HCT116 (cell line): ENCODE results near the gene OTUB2. TPM values are rescaled to one million over a fixed set of nuclear protein-coding genes. Genes with fewer than 3 reads are reported as not detected.

Experiments used
- ATAC-seq: fragments of 200-7000 bp; cut with Tn5 transposase; 2 replicates; pipeline ENCODE4 v1.9.1; 2020; ENCODE audit warnings: mild to moderate bottlenecking, moderate library complexity
- BruUV-seq: library from RNA; stranded (reverse); fragments of 400-500 nt; replicated peaks from 2 replicates; lab custom pipeline; 2021; lab: Mats Ljungman, UMichigan
- CTCF ChIA-PET: fragments of 300-600 bp; sonication (Branson Sonifier 250); formaldehyde crosslinking; loops from one replicate; lab custom pipeline; 2021; ENCODE audit warnings: antibody characterized with exemption; lab: Charles Lee
- POLR2A ChIA-PET: fragments of 300-600, 350-600 bp; sonication (Branson Sonifier 250); formaldehyde crosslinking; loops from one replicate; lab custom pipeline; 2021; ENCODE audit warnings: antibody characterized with exemption; lab: Charles Lee
- RAD21 ChIA-PET, 2 experiments: fragments of 300-600 bp; sonication (Branson Sonifier 250); formaldehyde crosslinking; loops; one replicate each; lab custom pipeline; 2023; ENCODE audit warnings: low total read pairs in 2 of 2; ENCODE audit not compliant: uncharacterized antibody in 2 of 2, unreplicated experiment in 2 of 2, low non-redundant PET in 1 of 2; lab: Charles Lee
- DNase-seq: peaks from one replicate; pipeline ENCODE4 v3.0.0-alpha.2; 2010; ENCODE audit warnings: low read depth, low spot score
- H2AFZ ChIP-seq: fragments of 200-600 bp; shearing (Covaris generic), sonication (generic); 2 replicates; pipeline ENCODE4 v1.6.1; 2017; ENCODE audit warnings: low read depth, mixed run types, mixed read lengths, antibody characterized with exemption, low read length; ENCODE audit not compliant: poor library complexity, severe bottlenecking
- H3K27ac ChIP-seq: 2 replicates; pipeline ENCODE4 v1.5.1; 2012; ENCODE audit warnings: low read depth, low read length
- H3K27me3 ChIP-seq: fragments of 200-600 bp; sonication (generic); 2 replicates; pipeline ENCODE4 v1.6.1; 2016; ENCODE audit warnings: mixed run types, low read length, mixed read lengths; ENCODE audit not compliant: insufficient read depth
- H3K36me3 ChIP-seq, 2 experiments: fragments of 200-500 bp in 1 of 2; fragments of 200-600 bp in 1 of 2; sonication (Bioruptor generic) in 1 of 2; sonication (generic) in 1 of 2; 2 replicates each; pipeline versions ENCODE4 v1.5.1 to v1.6.1; 2014 to 2016; ENCODE audit warnings: low read length in 2 of 2, inconsistent platforms in 1 of 2, mixed read lengths in 1 of 2, mixed run types in 1 of 2; ENCODE audit not compliant: insufficient read depth in 2 of 2, control insufficient read depth in 1 of 2
- H3K4me1 ChIP-seq, 2 experiments: fragments of 200-600 bp in 1 of 2; sonication (generic) in 1 of 2; 2 replicates each; pipeline versions ENCODE4 v1.5.1 to v1.6.1; 2012 to 2017; ENCODE audit warnings: low read length in 2 of 2, inconsistent platforms in 1 of 2, mild to moderate bottlenecking in 1 of 2, mixed read lengths in 1 of 2, mixed run types in 1 of 2, moderate library complexity in 1 of 2; ENCODE audit not compliant: insufficient read depth in 2 of 2, control insufficient read depth in 1 of 2
- H3K4me2 ChIP-seq: fragments of 200-600 bp; sonication (generic); 2 replicates; pipeline ENCODE4 v1.6.1; 2017; ENCODE audit warnings: mixed run types, low read length, mixed read lengths
- H3K4me3 ChIP-seq, 2 experiments: fragments of 200-600 bp in 1 of 2; sonication (generic) in 1 of 2; replicated peaks in 1 of 2; 2 replicates each; pipeline ENCODE4 v1.5.1; 2011 to 2016; ENCODE audit warnings: low read length in 2 of 2, control low read depth in 1 of 2, low read depth in 1 of 2, mild to moderate bottlenecking in 1 of 2, mixed read lengths in 1 of 2, mixed run types in 1 of 2
- H3K79me2 ChIP-seq: fragments of 200-600 bp; sonication (generic); 2 replicates; pipeline ENCODE4 v1.6.1; 2017; ENCODE audit warnings: mild to moderate bottlenecking, mixed run types, low read length, moderate library complexity, mixed read lengths; ENCODE audit not compliant: insufficient read depth
- H3K9ac ChIP-seq: fragments of 200-600 bp; sonication (generic); 2 replicates; pipeline ENCODE4 v1.6.1; 2016; ENCODE audit warnings: low read length, mixed read lengths
- H3K9me2 ChIP-seq: fragments of 200-600 bp; sonication (generic), shearing (Covaris generic); 2 replicates; pipeline ENCODE4 v1.6.1; 2017; ENCODE audit warnings: mixed run types, mild to moderate bottlenecking, moderate library complexity; ENCODE audit not compliant: insufficient read depth
- H3K9me3 ChIP-seq, 2 experiments: fragments of 200-500 bp in 1 of 2; fragments of 200-600 bp in 1 of 2; sonication (Bioruptor generic) in 1 of 2; sonication (generic) in 1 of 2; 2 replicates each; pipeline ENCODE4 v1.6.1; 2014 to 2017; ENCODE audit warnings: low read length in 2 of 2, mixed read lengths in 2 of 2, inconsistent platforms in 1 of 2, low read depth in 1 of 2, mild to moderate bottlenecking in 1 of 2, mixed run types in 1 of 2, moderate library complexity in 1 of 2; ENCODE audit not compliant: control insufficient read depth in 1 of 2, insufficient read depth in 1 of 2
- H4K20me1 ChIP-seq: fragments of 200-600 bp; sonication (generic), shearing (Covaris generic); 2 replicates; pipeline ENCODE4 v1.6.1; 2017; ENCODE audit warnings: mixed run types, mild to moderate bottlenecking, moderate library complexity; ENCODE audit not compliant: insufficient read depth
- CBX3 ChIP-seq: IDR thresholded peaks from 2 replicates; pipeline ENCODE4 v1.6.1; 2012; ENCODE audit warnings: low read depth
- EGR1 ChIP-seq: IDR thresholded peaks from 2 replicates; pipeline ENCODE4 v1.6.1; 2012; ENCODE audit warnings: low read depth
- FOSL1 ChIP-seq: IDR thresholded peaks from 2 replicates; pipeline ENCODE4 v1.6.1; 2012; ENCODE audit warnings: low read depth
- POLR2AphosphoS5 ChIP-seq: IDR thresholded peaks from 2 replicates; pipeline ENCODE4 v1.6.1; 2011; ENCODE audit warnings: mild to moderate bottlenecking, low read depth, low read length, moderate library complexity
- SRF ChIP-seq: IDR thresholded peaks from 2 replicates; pipeline ENCODE4 v1.6.1; 2012; ENCODE audit warnings: low read depth
- YY1 ChIP-seq: IDR thresholded peaks from 2 replicates; pipeline ENCODE4 v1.6.1; 2011; ENCODE audit warnings: low read length, low read depth, moderate library complexity, mild to moderate bottlenecking; ENCODE audit not compliant: insufficient replicate concordance; ENCODE audit errors: extremely low read depth
- ZFX ChIP-seq: fragments of 450-650 bp; IDR thresholded peaks from 2 replicates; pipeline ENCODE4 v1.6.1; 2017
- ZNF274 ChIP-seq: fragments of 200-500 bp; sonication (Bioruptor generic); IDR thresholded peaks from 2 replicates; pipeline ENCODE4 v1.6.1; 2014; ENCODE audit warnings: mild to moderate bottlenecking, low read depth, low read length, inconsistent platforms
- intact Hi-C: fragments of 100-400 bp; cut with micrococcal nuclease; formaldehyde crosslinking; loops from 2 replicates; pipeline ENCODE4 v1.10.0; 2022
- total RNA-seq: library from RNA; stranded (reverse); gene quantifications from one replicate; pipeline ENCODE4 v1.2.1, GENCODE V29; 2021; ENCODE audit not compliant: unreplicated experiment
- TF ChIP-seq, protein P1 (sequence below): IDR thresholded peaks from 2 replicates; pipeline ENCODE4 v1.6.1; 2012

OTUB2 gene
- total RNA-seq, 1 experiment from 2014 or later = 6.6 TPM

GRCh38 chr14:94026889-94027469, 839 bp downstream of the OTUB2 start:
- CTCF ChIA-PET = interaction anchor here (1.0 to 2.8 kb wide), 5 partner anchors 9 to 105 kb away, joined by 3 to 21 read pairs (median 12); no protein-coding TSS in a partner anchor
- peak overlapping the region; percentile 75 for H3K9ac ChIP-seq
- POLR2A ChIA-PET = no interaction called here
- no peaks in the 10 kb centered on the region for H3K27me3 ChIP-seq
- H3K4me2 ChIP-seq = peak overlapping the region; percentile 93
- H2AFZ ChIP-seq = no peak overlapping the region
- H3K36me3 ChIP-seq = no peaks in the 10 kb centered on the region
- BruUV-seq = no TSS peak
- H3K4me1 ChIP-seq = peaks cover 29 to 54% of the 10 kb centered on the region in 2 experiments
- RAD21 ChIA-PET = interaction anchor here in 1 of 2 experiments (1.8 kb wide), 1 partner anchor 110 kb away, joined by 6 read pairs; no protein-coding TSS in a partner anchor
- H3K4me3 ChIP-seq = peak overlapping the region; percentile 49 to 66
- no peak for ATAC-seq
- no peaks in the 10 kb centered on the region for H3K9me2 ChIP-seq
- no peaks in the 10 kb centered on the region for H4K20me1 ChIP-seq
- no peak for TF ChIP-seq EGR1
- no peak for TF ChIP-seq SRF
- TF ChIP-seq FOSL1 = no peak
- TF ChIP-seq ZNF274 = no peak
- no peak for TF ChIP-seq ZFX
- no peak for TF ChIP-seq CBX3
- TF ChIP-seq YY1 = no peak
- TF ChIP-seq POLR2AphosphoS5 = no peak
- TF ChIP-seq, protein P1, sequence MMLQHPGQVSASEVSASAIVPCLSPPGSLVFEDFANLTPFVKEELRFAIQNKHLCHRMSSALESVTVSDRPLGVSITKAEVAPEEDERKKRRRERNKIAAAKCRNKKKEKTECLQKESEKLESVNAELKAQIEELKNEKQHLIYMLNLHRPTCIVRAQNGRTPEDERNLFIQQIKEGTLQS = no peak
- TF ChIP-seq, all 23 proteins: peak for 0
- H3K27ac ChIP-seq = peak overlapping the region; percentile 6; the same call in 1 of the 2 replicates
- no peaks in the 10 kb centered on the region for H3K9me3 ChIP-seq
- intact Hi-C loops = no loop called here
- H3K79me2 ChIP-seq = no peaks in the 10 kb centered on the region; the same call in 1 of the 2 replicates
- no peak for DNase-seq
